ENCODE measurements around the gene SNX30.
A peak's percentile ranks its signal among the peaks of the same experiment; 100 is the strongest.
"Not testable (repeated sequence)": the region's sequence is repeated elsewhere in the genome, so short reads cannot be mapped to it uniquely, and the experiment has no call there.

Gene SNX30
- total RNA-seq = 46.8 to 57.6 reads per million in 2 donors

- DNase-seq = peak; percentile 67
These were observed at the start of gene SNX30 for GRCh38 chr9:112750016-112750763. Gene SNX30, plus strand, starts transcription at chr9:112750760. Its CDS starts 242 bp downstream, at chr9:112751002.

DNA sequence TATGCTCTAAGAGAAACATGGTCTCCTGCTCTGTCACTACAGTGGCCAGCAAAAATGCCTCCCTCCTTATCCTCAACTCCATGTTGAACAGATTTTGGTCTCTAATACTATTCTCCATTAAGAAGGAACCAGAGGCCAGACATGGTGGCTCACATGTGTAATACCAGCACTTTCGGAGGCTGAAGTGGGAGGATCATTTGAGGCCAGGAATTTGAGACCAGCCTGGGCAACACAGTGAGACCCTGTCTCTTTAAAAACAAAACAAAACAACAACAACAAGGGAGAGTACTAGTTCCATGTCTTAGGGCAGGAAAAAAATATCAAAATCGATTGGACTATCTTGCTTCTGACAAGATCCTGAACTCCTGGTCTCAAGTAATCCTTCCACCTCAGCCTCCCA lies 47.3 kb upstream of the SNX30 start:
- no peak for DNase-seq

- DNase-seq = no peak
These were observed 44.7 kb upstream of the SNX30 start for GRCh38 chr9:112705768-112706427.

DNA sequence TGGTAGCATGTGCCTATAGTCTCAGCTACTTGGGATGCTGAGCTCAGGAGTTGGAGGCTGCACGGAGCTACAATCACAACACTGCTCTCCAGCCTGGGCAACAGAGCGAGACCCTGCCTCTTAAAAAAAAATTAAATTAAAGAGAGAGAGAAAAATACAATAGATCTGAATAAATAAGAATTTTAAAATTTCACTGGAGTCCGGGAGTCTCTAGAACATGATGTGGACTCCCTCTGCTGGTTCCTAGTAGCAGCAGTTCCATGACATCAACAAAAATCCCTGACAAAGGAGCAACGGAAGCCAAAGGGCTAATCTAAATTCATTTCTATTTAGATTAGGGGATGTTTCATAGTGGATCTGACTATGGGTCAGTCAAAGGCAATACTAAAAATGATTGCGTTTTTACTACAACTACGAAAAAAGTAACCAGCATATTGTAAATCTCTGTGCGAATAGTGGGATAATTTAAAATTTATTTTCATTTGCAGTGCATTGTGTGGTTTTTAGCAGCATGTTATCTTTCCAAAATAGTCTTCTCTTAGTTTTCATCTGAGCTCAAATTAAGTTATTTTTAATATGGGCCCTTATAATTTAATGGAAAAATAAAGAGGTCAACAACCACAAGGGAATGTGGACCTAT lies 39.4 kb upstream of the SNX30 start:
- no peak for DNase-seq

DNA sequence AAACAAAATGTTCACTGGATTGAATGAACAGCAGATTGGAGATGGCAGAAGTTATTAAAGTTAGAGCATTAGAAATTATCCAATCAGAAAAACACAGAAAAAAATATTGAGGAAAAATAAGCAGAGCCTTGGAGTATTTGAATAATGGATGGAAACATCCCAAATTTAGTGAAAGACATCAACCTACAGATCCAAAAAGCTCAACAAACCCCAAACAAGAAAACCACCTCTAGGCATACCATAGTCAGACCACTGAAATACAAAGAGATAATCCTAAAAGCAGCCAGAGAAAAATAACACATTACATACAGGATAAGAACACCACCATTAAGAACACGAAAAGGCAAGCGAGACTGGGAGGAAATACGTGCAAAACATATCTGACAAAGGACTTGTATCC lies 37.9 kb upstream of the SNX30 start:
- no peak for DNase-seq

DNA sequence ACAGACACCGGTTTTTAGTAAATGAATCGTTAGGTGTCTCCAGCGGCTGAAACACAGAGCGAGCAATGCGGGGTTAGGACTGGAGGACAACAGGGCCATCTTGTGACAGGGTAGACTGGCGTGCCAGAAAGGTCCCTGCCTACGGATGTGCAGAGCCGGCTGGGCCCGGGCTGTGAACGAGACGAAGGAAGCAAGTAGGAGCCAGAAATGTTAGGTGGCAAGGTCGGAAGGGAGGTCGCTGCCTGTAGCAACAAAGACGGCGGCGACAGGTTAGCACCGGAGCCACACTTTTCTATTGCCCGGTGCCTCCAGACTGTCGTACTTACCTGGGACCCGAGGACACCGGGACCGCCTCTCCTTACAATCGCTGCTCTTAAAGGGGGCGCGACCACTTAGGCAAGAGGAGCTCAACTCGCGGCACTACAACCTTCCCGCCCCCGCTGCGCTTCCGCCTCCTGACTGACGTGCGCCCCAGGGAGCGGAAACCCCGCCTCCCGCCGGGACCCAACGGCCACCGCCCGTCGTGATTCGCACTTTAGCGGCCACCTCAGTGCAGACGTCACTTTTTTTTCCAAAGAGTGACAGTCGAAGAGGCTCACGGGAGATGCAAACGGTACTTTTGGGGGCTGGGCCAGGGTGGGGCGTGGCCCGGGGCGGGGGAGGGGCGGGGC lies 32.8 kb upstream of the SNX30 start, which contains the start of gene INIP:
INIP (minus strand) TSS at position 457 of the 671 bp plus-strand sequence. CDS start 1,632 bp downstream, outside the sequence.
- peak; percentile 94 for DNase-seq

DNA sequence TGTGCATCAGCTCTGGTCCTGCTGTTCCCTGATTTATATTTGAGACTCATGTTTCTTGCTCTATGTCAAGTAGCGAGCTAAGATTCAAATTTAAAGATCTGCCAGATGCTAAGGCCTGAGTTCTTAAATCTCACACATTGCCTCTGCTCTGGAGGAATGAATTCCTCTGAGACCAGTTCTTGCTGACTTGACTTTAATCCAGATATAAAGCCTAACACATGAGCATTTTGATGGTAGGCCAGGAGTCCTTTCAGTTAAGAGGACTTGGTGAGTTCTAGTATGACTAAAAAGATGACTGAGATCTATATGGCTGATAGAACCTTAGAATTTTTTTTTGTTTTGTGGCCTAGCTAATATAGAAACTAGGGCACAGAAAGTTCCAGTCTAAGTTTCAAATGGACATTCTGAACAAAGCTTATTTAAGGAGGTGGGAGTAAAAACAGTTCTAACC lies 31.3 kb upstream of the SNX30 start:
- DNase-seq = no peak

DNA sequence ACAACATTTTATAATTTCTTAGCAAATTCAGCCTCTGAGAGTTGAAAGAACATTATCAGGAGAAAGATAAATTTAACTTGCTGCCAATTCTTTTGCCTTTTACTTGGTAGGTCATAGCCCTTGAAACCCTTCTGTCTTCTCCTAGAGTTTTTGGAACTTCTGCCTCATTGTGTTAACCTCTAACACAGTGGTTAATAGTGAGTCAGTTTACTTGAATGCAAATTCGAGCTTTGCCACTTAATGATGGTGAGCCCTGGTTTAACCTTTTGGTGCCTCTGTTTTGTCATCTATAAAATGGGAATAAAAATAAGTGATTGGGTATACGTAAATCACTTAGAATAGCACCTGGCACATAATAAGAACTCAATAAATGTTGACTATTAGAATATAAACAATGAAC lies 30.9 kb upstream of the SNX30 start:
- no peak for DNase-seq

GRCh38 chr9:112720113-112720780 lies 30.3 kb upstream of the SNX30 start:
- no peak for DNase-seq

DNA sequence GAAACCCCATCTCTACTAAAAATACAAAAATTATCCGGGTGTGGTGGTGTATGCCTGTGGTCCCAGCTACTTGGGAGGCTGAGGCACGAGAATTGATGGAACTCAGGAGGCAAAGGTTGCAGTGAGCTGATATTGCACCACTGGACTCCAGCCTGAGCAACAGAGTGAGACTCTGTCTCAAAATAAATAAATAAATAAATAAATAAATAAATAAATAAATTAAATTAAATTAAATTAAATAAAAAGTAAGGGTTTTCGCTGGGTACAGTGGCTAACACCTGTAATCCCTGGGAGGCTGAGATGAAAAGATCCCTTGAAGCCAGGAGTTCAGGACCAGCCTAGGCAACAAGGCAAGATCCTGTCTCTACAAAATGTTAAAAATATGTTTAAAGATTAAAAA lies 27.8 kb upstream of the SNX30 start:
- DNase-seq = not testable (repeated sequence)

GRCh38 chr9:112725961-112726360 lies 24.6 kb upstream of the SNX30 start:
- DNase-seq = no peak

- DNase-seq = no peak
These were observed 24.1 kb upstream of the SNX30 start for GRCh38 chr9:112726428-112726827.

DNA sequence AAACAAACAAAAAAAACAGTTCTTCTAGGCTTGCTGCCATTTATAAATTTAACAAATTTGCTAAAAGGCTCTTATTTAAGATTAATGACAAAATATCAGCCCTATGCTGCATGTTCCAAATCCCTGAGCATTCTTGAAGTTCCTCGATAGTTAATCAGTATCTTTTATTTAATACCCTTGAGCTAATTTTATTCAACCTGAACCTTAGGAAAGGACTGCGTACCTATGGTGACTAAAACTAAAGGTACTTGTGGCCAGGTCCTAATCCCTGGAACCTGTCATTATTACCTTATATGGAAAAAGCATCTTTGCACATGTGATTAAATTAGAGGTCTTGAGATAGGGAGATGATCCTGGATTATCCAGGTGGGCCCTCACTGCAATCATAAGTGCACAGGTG lies 22.2 kb upstream of the SNX30 start:
- DNase-seq = no peak

DNA sequence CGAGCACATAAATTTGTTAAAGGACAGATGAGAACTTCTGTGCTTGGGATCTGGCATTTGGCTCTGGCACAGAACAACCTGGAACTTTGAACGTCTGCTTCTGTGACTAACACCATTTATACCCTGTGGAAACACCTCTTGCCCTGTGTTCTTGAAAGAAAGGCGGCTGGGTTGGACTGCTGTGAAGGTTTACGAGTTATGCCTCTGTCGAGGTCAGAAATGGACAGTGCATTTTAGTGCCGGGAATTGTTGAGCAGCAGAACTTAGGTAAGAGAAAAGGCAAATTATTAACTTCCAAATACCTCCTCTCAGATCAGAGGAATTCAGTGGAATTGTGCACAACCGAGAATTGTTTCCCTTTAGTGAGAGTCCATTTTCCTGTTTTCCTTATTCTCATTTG lies 18.6 kb upstream of the SNX30 start:
- no peak for DNase-seq

- no peak for DNase-seq
These were observed 15.7 kb upstream of the SNX30 start for GRCh38 chr9:112734892-112735291.

DNA sequence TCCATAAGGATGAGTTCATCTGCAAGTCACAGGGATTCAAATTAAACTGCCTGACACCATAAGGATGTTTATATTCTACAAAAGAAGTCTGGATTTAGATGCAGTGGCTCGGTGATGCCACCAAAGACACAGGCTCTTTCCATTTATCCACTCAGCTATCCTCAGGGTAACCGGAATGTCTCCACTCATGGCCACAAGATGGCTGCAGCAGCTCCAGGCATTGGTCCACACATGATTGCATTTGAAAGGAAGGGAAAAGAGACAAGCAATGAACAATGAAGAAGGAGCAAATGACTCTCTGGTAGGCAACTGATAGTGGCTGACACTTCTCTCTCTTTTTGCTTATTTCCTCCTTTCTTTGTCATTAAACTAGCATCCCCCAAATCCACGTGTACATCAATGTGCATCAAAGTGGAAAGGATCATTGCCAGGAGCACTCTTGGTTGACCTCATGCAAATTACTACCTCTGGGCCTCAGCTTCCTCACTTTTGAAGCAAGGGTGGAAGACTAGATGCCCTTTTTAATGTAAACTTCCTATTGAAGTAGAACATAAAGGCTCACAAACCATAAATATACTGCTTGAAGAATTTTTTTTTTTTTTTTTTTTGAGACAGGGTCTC lies 7.2 kb upstream of the SNX30 start:
- no peak for DNase-seq

- DNase-seq = no peak
These were observed 6.4 kb upstream of the SNX30 start for GRCh38 chr9:112744177-112744576.

DNA sequence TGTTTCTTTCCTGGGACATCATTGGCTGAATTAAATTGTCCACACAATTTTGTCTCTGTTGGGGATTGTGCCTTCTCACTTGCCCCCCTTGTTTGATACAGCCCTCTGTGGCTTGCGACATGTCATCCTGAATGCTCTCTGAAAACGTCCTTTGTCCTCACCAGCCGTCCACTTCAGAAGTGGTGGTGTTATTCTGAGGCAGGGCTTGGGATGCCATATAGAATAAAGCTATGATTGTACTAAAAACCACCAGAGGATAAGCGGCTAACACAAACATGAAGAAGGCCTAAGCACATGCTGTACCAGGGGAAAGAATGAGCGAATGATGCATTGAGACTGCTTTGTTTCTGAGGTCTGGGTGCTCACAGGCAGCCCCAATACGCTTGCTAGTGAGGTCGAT lies 3.5 kb upstream of the SNX30 start:
- no peak for DNase-seq

GRCh38 chr9:112750764-112751055 lies 150 bp downstream of the SNX30 start:
- no peak for DNase-seq

GRCh38 chr9:112751056-112751795 lies 666 bp downstream of the SNX30 start:
- DNase-seq = peak; percentile 30

DNA sequence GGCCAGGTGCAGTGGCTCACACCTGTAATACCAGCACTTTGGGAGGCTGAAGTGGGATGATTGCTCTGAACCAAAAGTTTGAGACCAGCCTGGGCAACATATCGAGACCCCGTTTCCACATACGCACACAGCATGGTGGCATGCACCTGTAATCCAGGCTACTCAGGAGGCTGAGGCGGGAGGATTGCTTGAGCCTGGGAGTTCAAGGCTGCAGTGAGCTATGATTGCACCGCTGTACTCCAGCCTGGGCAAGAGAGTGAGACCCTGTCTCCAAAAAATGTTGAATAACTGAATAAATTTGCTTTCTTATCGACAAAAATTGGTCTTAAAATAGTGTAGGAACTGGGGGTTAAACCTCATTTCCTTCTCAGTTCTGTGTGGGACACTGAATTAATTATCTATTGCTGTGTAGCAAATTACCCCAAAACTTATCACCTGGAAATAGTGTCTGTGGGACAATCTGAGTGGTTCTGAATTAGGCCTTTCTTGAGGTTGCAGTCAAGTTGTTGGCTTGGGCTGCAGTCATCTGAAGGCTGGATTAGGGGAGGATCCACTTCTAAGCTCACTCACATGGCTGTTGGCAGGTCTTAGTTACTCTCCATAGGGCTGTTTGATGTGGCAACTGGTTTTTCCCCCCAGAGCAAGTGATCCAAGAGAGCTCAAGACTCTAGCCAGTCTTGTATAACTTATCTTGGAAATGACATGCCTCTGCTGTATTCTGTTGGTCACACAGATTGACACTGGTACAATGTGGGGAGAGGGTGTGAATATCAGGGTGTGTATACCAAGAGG lies 2.0 kb downstream of the SNX30 start:
- DNase-seq = no peak

Measured in T-helper 9 cell (primary cell).